SK-N-SH treated with all-trans-retinoic acid at 6 μM for 48 hours (cell line): ENCODE measurements around the gene LHFPL2.

Experiments used
- BACH2 ChIP-seq: fragments of 250-450 bp; sonication (Bioruptor Pico); IDR thresholded peaks from 2 replicates; pipeline ENCODE4 v1.9.0; 2021; ENCODE audit warnings: mild to moderate bottlenecking, borderline replicate concordance
- ZFP30 ChIP-seq: fragments of 450-650 bp; formaldehyde crosslinking; IDR thresholded peaks from 2 replicates; pipeline ENCODE4 v1.5.0; 2022; ENCODE audit warnings: mild to moderate bottlenecking, moderate library complexity
- TF ChIP-seq, protein P1 (sequence below): fragments of 250-450 bp; sonication (Bioruptor Pico); IDR thresholded peaks from 2 replicates; pipeline ENCODE4 v1.8.0; 2020; ENCODE audit warnings: mild to moderate bottlenecking, moderate library complexity, borderline replicate concordance

DNA sequence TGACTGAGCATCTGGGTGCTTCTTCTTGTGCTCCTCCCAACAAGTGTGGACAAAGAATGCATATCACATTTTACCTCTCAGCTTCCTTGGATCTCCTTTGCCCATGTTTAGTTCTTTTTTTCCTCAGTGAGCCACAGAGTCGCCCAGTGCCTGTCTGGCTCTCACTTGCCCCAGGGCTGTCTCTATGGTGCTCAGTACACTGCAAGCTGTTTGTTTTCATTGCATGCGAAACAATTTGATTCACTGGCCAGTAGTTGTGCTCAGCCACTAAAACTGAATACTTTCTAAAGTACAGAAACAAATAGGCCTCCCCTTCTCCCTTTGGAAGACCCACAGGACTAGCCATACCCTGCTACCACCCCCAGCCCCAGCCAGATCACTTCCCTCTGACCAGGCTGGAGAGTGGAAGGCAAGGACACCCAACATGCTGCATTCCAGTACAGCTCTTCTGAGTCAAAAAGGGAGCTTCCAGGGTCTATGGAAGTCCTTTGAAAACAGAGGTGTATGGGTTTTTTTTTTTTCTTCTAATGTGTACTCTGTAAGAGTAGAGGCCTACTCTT lies 3.8 kb downstream of the LHFPL2 start:
- TF ChIP-seq BACH2 (CRISPR knock-in tag), result no peak
- TF ChIP-seq, protein P1, sequence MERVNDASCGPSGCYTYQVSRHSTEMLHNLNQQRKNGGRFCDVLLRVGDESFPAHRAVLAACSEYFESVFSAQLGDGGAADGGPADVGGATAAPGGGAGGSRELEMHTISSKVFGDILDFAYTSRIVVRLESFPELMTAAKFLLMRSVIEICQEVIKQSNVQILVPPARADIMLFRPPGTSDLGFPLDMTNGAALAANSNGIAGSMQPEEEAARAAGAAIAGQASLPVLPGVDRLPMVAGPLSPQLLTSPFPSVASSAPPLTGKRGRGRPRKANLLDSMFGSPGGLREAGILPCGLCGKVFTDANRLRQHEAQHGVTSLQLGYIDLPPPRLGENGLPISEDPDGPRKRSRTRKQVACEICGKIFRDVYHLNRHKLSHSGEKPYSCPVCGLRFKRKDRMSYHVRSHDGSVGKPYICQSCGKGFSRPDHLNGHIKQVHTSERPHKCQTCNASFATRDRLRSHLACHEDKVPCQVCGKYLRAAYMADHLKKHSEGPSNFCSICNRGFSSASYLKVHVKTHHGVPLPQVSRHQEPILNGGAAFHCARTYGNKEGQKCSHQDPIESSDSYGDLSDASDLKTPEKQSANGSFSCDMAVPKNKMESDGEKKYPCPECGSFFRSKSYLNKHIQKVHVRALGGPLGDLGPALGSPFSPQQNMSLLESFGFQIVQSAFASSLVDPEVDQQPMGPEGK, result no peak
- TF ChIP-seq ZFP30 (CRISPR knock-in tag), result no peak
